ENCODE data around the gene SAMM50. TPM values are rescaled to one million over a fixed set of nuclear protein-coding genes. Genes with fewer than 3 reads are reported as not detected.

Gene SAMM50
- total and polyA plus RNA-seq, 2 donors (not counting 1 experiment from before 2014, with no cell fraction given): 32.9 to 45.7 TPM

- Histone ChIP-seq H3K27me3 (ENCODE audit: control insufficient read depth, insufficient read depth, low read length) (no peaks in the 10 kb centered on the region), H3K9ac (ENCODE audit: insufficient read depth, low read length) (no peak overlapping the region), H3K4me3 (replicated peaks in 1 of 4; ENCODE audit: control extremely low read depth in 1 of 4, insufficient read depth in 1 of 4, low read depth in 3 of 4, low read length in 4 of 4) (no peak overlapping the region), H3K36me3 (ENCODE audit: control insufficient read depth, insufficient read depth, low read length) (peaks cover 15% of the 10 kb centered on the region), H4K20me1 (ENCODE audit: control insufficient read depth, extremely low read depth, insufficient read depth, low read length) (no peaks in the 10 kb centered on the region), H3K27ac (ENCODE audit: insufficient read depth, low read length) (no peak overlapping the region), H3K4me1 (ENCODE audit: control insufficient read depth, extremely low read depth, insufficient read depth, low read length) (no peaks in the 10 kb centered on the region), H3K4me2 (ENCODE audit: extremely low read depth, insufficient read depth, low read length) (no peak overlapping the region), H2AFZ (ENCODE audit: low read length) (no peak overlapping the region), H3K79me2 (ENCODE audit: control insufficient read depth, insufficient read depth, low read length) (no peaks in the 10 kb centered on the region), H3K9me3 (ENCODE audit: control insufficient read depth, insufficient read depth, low read depth, low read length) (no peaks in the 10 kb centered on the region)
- no peak for DNase-seq (ENCODE audit: low read depth in 2 of 2)
- TF ChIP-seq CTCF (conservative IDR thresholded peaks at IDR 0.05 in 1 of 2, IDR thresholded peaks at IDR 0.05 in 1 of 2; ENCODE audit: low read depth in 1 of 2, low read length in 2 of 2) (no peak), EZH2 (IDR thresholded peaks at IDR 0.05; ENCODE audit: low read length, missing control alignments) (no peak)
Observed at GRCh38 chr22:43967069-43967468, 11.8 kb downstream of the SAMM50 start.

- Histone ChIP-seq H4K20me1 (ENCODE audit: control insufficient read depth, extremely low read depth, insufficient read depth, low read length) (no peaks in the 10 kb centered on the region), H3K9ac (ENCODE audit: insufficient read depth, low read length) (no peak overlapping the region), H2AFZ (ENCODE audit: low read length) (no peak overlapping the region), H3K36me3 (ENCODE audit: control insufficient read depth, insufficient read depth, low read length) (peaks cover 18% of the 10 kb centered on the region), H3K79me2 (ENCODE audit: control insufficient read depth, insufficient read depth, low read length) (no peaks in the 10 kb centered on the region), H3K9me3 (ENCODE audit: control insufficient read depth, insufficient read depth, low read depth, low read length) (no peaks in the 10 kb centered on the region), H3K4me3 (replicated peaks in 1 of 4; ENCODE audit: control extremely low read depth in 1 of 4, insufficient read depth in 1 of 4, low read depth in 3 of 4, low read length in 4 of 4) (no peak overlapping the region), H3K27me3 (ENCODE audit: control insufficient read depth, insufficient read depth, low read length) (no peaks in the 10 kb centered on the region), H3K4me1 (ENCODE audit: control insufficient read depth, extremely low read depth, insufficient read depth, low read length) (no peaks in the 10 kb centered on the region), H3K4me2 (ENCODE audit: extremely low read depth, insufficient read depth, low read length) (no peak overlapping the region), H3K27ac (ENCODE audit: insufficient read depth, low read length) (no peak overlapping the region)
- DNase-seq (ENCODE audit: low read depth in 2 of 2): no peak
- TF ChIP-seq EZH2 (IDR thresholded peaks at IDR 0.05; ENCODE audit: low read length, missing control alignments) (no peak), CTCF (conservative IDR thresholded peaks at IDR 0.05 in 1 of 2, IDR thresholded peaks at IDR 0.05 in 1 of 2; ENCODE audit: low read depth in 1 of 2, low read length in 2 of 2) (no peak)
Observed at GRCh38 chr22:43968614-43969013, 13.4 kb downstream of the SAMM50 start.

GRCh38 chr22:43969021-43969878 lies 14.0 kb downstream of the SAMM50 start:
- Histone ChIP-seq H3K79me2 (ENCODE audit: control insufficient read depth, insufficient read depth, low read length) (no peaks in the 10 kb centered on the region), H3K36me3 (ENCODE audit: control insufficient read depth, insufficient read depth, low read length) (peaks cover 20% of the 10 kb centered on the region), H2AFZ (ENCODE audit: low read length) (no peak overlapping the region), H3K9ac (ENCODE audit: insufficient read depth, low read length) (no peak overlapping the region), H3K4me3 (replicated peaks in 1 of 4; ENCODE audit: control extremely low read depth in 1 of 4, insufficient read depth in 1 of 4, low read depth in 3 of 4, low read length in 4 of 4) (no peak overlapping the region), H3K4me1 (ENCODE audit: control insufficient read depth, extremely low read depth, insufficient read depth, low read length) (no peaks in the 10 kb centered on the region), H3K27ac (ENCODE audit: insufficient read depth, low read length) (no peak overlapping the region), H3K9me3 (ENCODE audit: control insufficient read depth, insufficient read depth, low read depth, low read length) (no peaks in the 10 kb centered on the region), H3K27me3 (ENCODE audit: control insufficient read depth, insufficient read depth, low read length) (no peaks in the 10 kb centered on the region), H4K20me1 (ENCODE audit: control insufficient read depth, extremely low read depth, insufficient read depth, low read length) (no peaks in the 10 kb centered on the region), H3K4me2 (ENCODE audit: extremely low read depth, insufficient read depth, low read length) (no peak overlapping the region)
- no peak for TF ChIP-seq EZH2 (IDR thresholded peaks at IDR 0.05; ENCODE audit: low read length, missing control alignments)
- no peak for TF ChIP-seq CTCF (conservative IDR thresholded peaks at IDR 0.05 in 1 of 2, IDR thresholded peaks at IDR 0.05 in 1 of 2; ENCODE audit: low read depth in 1 of 2, low read length in 2 of 2)
- DNase-seq (ENCODE audit: low read depth in 2 of 2): no peak
